GM21825 (cell line): ENCODE data around the gene OR52A1.
"Not testable (repeated sequence)": the region's sequence is repeated elsewhere in the genome, so short reads cannot be mapped to it uniquely, and the experiment has no call there.

Experiments
- ATAC-seq: cut with Tn5 transposase; IDR thresholded peaks from one replicate; pipeline ENCODE4 v1.9.1; 2021; ENCODE audit warnings: mild to moderate bottlenecking, moderate library complexity; ENCODE audit not compliant: unreplicated experiment

OR52A1 gene

DNA sequence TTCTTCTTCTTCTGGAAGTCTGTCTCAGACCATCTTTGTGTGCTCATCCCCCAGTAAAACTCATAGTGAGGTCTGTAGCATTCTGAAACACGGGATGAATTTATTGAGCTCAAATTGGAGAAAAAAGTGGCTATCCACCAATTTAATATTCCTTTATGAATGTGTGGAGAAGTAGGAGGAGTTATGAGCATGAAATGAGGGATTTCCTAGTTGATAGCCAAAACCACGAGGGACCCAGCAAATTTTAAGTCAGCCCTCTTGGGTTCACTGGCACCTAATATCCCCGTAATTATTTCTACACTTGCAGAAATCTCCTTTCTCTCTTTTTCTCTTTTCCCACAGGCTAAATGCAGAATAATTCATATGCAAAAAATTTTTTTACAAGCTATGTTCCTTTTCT, at the start of gene OR52A1:
OR52A1 (minus strand) TSS at position 101 of the 400 bp plus-strand sequence. CDS start 2,388 bp downstream, outside the sequence.
- ATAC-seq, result no peak

DNA sequence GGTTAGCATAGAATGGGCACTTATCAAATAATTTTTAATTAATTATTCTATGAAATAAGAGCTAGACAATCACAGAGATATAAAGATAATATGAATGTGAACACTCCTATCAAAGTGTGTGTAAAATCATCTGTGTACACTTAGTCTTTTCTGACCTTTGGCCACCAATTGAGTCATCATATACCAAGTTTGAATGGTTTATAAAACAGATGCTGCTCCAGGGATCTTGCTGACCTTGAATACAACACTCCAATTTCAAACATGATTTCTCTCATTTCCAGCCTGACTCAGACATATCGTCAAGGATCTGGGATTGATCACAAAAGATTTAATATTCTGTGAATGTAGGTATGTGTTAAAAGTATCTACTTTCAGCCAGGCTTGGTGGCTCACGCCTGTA, 48.8 kb upstream of the OR52A1 start:
- no peak for ATAC-seq

DNA sequence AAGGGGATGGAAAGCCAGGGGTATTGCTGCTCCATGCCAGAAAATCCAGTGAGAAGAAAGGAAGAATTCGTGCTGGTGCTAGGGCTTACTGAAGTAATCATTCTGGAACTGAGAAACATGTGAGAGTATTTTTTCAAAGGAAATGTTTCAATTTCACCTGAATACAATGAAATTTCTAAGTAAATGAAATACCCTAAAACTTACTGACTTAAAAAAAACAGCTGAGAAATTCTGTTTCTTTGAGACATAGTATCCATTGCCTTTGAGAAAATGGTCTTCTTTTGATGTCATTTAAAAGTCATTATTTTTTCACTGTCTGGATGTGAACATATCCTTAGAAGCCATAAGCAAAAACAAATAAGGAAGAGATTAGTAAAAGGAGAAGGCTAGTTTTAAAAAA, 46.0 kb upstream of the OR52A1 start, which contains the start of gene OR51V1:
OR51V1 (minus strand) TSS at position 101 of the 400 bp plus-strand sequence; CDS start at position 101, 0 bp downstream.
- no peak for ATAC-seq

DNA sequence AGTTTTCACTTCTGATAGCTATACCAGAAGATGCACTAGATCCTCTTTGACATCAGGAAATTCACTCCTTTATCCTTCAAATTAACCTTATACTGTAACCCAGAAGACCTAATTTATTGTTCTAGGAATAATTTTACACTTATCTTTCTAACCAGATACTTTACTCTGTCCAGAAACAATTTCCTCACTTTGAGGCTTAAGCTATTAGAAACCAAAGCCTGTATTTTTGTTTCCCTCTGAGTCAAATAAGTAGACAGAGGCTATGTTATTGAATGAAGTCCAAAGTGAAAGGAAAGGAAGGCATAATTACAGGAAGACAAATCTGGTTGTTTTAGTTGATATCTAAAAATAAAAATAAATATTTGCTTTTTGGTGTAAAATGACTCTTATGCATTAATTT, 43.7 kb upstream of the OR52A1 start:
- ATAC-seq, result no peak

DNA sequence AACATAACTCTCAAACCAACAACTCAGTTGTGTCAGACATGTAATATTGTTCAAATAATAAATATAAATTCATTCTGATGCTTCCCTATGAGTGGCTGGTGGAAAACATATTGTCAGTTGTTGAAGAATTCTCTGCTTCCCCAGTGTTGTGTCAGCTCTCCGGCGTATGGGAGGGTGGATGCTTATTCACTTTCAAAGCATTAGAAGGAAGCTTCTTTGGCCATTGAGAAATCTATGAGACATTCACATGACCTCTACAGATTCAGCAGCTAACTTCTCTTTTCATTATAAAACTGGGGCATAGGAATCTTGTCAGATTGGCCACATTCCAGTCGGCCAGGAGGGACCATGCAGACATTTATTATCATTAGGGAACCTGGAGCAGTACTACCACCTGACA, 43.0 kb upstream of the OR52A1 start:
- ATAC-seq, result no peak

GRCh38 chr11:5196731-5197130, 42.2 kb upstream of the OR52A1 start:
- ATAC-seq, result no peak

GRCh38 chr11:5196067-5196466, 41.5 kb upstream of the OR52A1 start:
- no peak for ATAC-seq

DNA sequence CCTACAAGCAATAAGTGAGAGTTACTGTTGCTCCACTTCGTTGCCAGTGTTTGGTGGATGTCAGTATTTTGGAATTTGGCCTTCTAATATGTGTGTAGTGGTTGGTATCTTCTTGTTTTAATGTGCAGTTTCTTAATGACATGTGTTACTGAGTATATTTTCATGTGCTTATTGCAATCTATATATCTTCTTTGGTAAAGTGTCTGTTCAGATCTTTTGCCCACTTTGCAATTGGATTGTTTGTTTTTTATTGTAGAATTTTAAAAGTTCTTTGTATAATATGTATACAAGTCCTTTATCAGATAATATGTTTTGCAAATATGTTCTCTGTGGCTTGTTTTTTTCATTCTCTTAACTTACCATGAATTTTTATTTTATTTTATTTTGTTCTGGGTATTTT, 38.2 kb upstream of the OR52A1 start:
- no peak for ATAC-seq

- ATAC-seq, result no peak
Measured at GRCh38 chr11:5188201-5188600, 33.6 kb upstream of the OR52A1 start.

DNA sequence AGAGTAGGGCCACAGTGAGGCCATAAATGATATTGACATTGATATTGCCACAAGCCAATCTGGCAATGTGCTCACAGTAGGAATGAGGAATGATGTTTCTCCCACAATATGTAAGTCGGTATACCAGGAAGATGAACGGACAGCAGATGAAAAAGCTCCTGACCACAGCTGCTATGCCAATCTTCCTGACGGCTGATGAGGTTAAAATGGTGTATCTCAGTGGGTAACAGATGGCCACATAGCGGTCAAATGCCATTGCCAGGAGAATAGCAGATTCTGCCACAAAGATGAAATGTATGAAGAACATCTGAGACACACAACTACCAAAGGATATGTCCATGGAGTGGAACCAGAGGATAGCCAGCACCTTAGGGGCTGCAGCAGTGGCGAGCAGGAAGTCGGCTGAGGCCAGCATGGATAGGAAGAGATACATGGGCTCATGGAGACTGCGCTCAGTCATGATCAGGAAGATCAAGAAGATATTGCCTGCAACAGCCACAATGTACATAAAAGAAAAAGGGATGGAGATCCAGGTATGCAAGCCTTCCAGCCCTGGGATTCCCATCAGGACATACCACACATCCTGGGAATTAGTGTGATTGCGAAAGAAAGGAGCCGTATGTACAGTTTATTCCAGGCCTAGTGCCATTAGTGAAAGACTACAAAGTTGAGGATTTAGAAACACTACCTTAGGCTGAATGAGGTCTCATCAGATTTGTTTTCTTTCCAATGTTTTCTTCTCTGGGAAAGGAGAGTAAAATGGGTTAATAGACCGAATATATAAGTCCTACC, 23.7 kb upstream of the OR52A1 start:
- no peak for ATAC-seq

- ATAC-seq, result no peak
Measured at GRCh38 chr11:5174934-5175333, 20.4 kb upstream of the OR52A1 start.

- ATAC-seq, result no peak
Measured at GRCh38 chr11:5171856-5172255, 17.3 kb upstream of the OR52A1 start.

- ATAC-seq, result not testable (repeated sequence)
Measured at GRCh38 chr11:5165898-5166297, 11.3 kb upstream of the OR52A1 start.

- ATAC-seq, result not testable (repeated sequence)
Measured at GRCh38 chr11:5164807-5165206, 10.2 kb upstream of the OR52A1 start.

- not testable (repeated sequence) for ATAC-seq
Measured at GRCh38 chr11:5161045-5161444, 6.5 kb upstream of the OR52A1 start.

- ATAC-seq, result not testable (repeated sequence)
Measured at GRCh38 chr11:5160217-5160616, 5.7 kb upstream of the OR52A1 start.

DNA sequence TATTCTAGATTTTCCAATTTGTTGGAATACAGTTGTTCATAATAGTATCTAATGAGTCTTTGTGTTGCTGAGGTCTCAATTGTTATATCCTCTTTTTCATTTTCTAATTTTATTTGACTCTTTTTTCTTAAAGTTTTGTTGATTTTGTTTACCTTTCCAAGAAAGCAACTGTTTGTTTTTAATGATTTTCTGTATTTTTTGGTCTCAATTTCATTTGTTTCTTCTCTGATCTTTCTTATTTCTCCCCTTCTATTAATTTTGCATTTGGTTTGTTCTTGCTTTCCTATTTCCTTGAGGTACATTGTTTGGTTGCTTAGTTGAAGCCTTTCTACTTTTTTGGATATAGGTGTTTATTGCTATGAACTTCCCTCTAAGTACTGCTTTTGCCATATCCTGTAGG, 5.2 kb upstream of the OR52A1 start:
- ATAC-seq, result no peak

DNA sequence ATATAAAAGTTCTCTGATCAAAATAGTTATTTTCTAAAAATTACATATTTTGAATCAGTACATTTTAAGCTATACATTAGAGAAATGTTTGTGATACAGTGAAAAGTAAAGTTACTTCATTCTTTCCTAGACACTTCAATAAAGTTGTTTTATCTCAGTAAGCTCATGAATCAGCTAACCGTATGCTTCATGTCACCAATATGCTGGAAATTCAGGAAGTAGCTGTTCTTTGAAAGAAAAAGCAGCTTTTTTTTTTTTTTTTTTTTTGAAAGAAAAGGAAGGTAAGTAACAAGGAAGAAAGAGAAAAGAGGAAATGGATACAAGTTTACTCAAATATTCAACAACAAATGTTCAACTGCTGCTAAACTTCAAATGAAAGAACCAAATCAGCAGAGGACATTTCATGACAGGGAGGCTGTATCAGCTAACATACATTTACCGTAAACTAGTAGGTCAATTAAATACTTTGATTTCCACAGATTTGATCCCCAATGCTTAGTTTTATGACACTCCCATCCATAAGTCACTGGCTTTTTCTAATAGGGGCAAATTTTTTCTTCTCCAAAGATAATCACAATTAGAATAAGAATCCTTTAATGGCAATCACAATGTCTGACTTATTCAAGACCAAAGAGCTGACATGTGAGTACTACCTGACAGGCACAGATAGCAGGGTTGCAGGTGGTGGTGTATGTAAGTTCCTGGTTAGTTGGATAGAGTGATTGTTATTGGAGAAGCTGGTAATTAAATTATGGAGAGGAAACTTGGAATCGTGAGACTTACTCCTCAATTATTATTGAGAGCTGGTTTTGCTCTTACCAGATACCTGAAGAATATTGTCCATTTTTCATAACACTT, 754 bp downstream of the OR52A1 start:
- no peak for ATAC-seq

- no peak for ATAC-seq
Measured at GRCh38 chr11:5151713-5152153, 2.8 kb downstream of the OR52A1 start.

GRCh38 chr11:5144206-5144605, 10.4 kb downstream of the OR52A1 start:
- ATAC-seq, result not testable (repeated sequence)

DNA sequence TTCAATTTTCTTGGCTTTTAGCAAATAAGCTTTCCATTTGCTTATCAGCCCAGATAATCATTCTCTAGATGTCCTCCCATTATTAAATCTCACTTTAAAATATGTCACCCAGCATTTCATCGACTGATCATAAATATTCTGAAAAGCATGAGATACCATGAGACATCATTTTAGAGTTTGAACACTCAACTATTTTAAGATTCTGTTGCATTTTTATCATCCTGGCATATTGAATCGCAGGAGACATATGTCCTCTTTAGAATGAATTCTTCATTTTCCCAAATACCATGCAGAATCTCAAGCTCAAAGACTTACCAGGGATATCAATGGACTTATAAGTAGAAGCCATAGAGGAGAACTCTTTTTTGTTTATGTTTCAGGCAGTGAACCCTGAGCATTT, 16.6 kb downstream of the OR52A1 start, which contains the start of gene OR52A5:
OR52A5 (minus strand) TSS at position 361 of the 400 bp plus-strand sequence. CDS start 5,714 bp downstream, outside the sequence.
- ATAC-seq, result no peak

DNA sequence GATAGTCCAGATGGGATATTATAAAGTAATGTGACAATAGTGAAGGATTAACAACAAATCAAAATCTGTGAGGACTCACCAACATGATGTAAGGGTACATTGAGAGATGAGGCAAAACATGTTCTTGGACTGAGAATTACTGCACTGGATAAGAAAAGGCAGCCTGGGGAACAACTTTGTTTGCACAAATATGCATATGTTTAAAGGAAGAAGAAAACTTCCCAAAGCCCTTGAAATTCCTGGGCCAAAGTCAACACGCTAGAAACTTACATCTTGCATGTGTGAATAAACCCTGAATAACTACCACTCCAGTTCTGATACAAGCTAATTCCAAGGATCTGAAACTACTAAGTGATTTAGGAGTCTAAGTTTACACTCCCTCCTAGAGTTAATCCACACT, 17.5 kb downstream of the OR52A1 start:
- no peak for ATAC-seq
